Bronchial epithelial cell (primary cell): Measurements from ENCODE around the gene HINFP. TPM values are rescaled to one million over a fixed set of nuclear protein-coding genes. Genes with fewer than 3 reads are reported as not detected.
A peak's percentile ranks its signal among the peaks of the same experiment; 100 is the strongest.

Experiments used
- DNase-seq: peaks from one replicate; pipeline ENCODE4 v3.0.0-alpha.2; 2010; ENCODE audit warnings: low read depth
- FAIRE-seq: peaks from 2 replicates; lab custom pipeline; 2011; peaks lifted over from hg19 to GRCh38; lab: Jason Lieb, UNC
- H3K27me3 ChIP-seq: 2 replicates; pipeline ENCODE4 v1.5.1; 2011; ENCODE audit warnings: low read length; ENCODE audit not compliant: control insufficient read depth, insufficient read depth
- H3K36me3 ChIP-seq: 2 replicates; pipeline ENCODE4 v1.5.1; 2011; ENCODE audit warnings: low read length; ENCODE audit not compliant: control insufficient read depth, insufficient read depth
- H3K4me3 ChIP-seq: 2 replicates; pipeline ENCODE4 v1.5.1; 2011; ENCODE audit warnings: mild to moderate bottlenecking, low read depth, low read length, control low read depth
- CTCF ChIP-seq: IDR thresholded peaks from 2 replicates; pipeline ENCODE4 v1.5.1; 2011; ENCODE audit warnings: mild to moderate bottlenecking, moderate library complexity, low read length, control low read depth, inconsistent platforms; ENCODE audit not compliant: insufficient read depth, severe bottlenecking
- total RNA-seq: library from RNA; depleted of rRNA; stranded (reverse); fragments of >200 nt; gene quantifications from 2 replicates; pipeline ENCODE4 v1.2.1, GENCODE V29; 2014

Gene HINFP
- total RNA-seq, 1 donor from 2014 or later: 12.4 TPM

- H3K4me3 ChIP-seq: no peak overlapping the region
- DNase-seq (no peak), FAIRE-seq (peak; percentile 28)
- peaks cover 10% of the 10 kb centered on the region for H3K36me3 ChIP-seq
- no peak for TF ChIP-seq CTCF
- no peaks in the 10 kb centered on the region for H3K27me3 ChIP-seq
Measured at GRCh38 chr11:119091966-119092879, 29.2 kb upstream of the HINFP start.

- FAIRE-seq: no peak
- peak overlapping the region; percentile 68 for H3K4me3 ChIP-seq
- no peaks in the 10 kb centered on the region for H3K27me3 ChIP-seq
- peaks cover 16% of the 10 kb centered on the region for H3K36me3 ChIP-seq
- no peak for TF ChIP-seq CTCF
- DNase-seq: no peak
Measured at GRCh38 chr11:119092880-119093842, 28.2 kb upstream of the HINFP start.

GRCh38 chr11:119093942-119094815 is 27.2 kb upstream of the HINFP start:
- FAIRE-seq: no peak
- no peak for TF ChIP-seq CTCF
- no peak for DNase-seq
- Histone ChIP-seq H3K4me3 (peak overlapping the region; percentile 68), H3K36me3 (peaks cover 17% of the 10 kb centered on the region), H3K27me3 (no peaks in the 10 kb centered on the region)

GRCh38 chr11:119094816-119095065 is 26.6 kb upstream of the HINFP start:
- no peaks in the 10 kb centered on the region for H3K27me3 ChIP-seq
- FAIRE-seq (no peak), DNase-seq (peak; percentile 59)
- H3K4me3 ChIP-seq: peak overlapping the region; percentile 68
- peak; percentile 91 for TF ChIP-seq CTCF
- peaks cover 15% of the 10 kb centered on the region for H3K36me3 ChIP-seq
